Central memory CD4-positive, alpha-beta T cell (primary cell): ENCODE results near the gene TIMM13.
A peak's percentile ranks its signal among the peaks of the same experiment; 100 is the strongest.
"Not testable (repeated sequence)": the region's sequence is repeated elsewhere in the genome, so short reads cannot be mapped to it uniquely, and the experiment has no call there.

Source experiments
- DNase-seq: peaks from one replicate; pipeline ENCODE4 v3.0.0; 2022
- total RNA-seq, 3 experiments: gene quantifications; one replicate each; lab custom pipeline; 2026; lab: John Stamatoyannopoulos, UW

TIMM13 gene
- 11.6 to 98.7 (median 19.9) reads per million in 3 experiments for total RNA-seq

DNA sequence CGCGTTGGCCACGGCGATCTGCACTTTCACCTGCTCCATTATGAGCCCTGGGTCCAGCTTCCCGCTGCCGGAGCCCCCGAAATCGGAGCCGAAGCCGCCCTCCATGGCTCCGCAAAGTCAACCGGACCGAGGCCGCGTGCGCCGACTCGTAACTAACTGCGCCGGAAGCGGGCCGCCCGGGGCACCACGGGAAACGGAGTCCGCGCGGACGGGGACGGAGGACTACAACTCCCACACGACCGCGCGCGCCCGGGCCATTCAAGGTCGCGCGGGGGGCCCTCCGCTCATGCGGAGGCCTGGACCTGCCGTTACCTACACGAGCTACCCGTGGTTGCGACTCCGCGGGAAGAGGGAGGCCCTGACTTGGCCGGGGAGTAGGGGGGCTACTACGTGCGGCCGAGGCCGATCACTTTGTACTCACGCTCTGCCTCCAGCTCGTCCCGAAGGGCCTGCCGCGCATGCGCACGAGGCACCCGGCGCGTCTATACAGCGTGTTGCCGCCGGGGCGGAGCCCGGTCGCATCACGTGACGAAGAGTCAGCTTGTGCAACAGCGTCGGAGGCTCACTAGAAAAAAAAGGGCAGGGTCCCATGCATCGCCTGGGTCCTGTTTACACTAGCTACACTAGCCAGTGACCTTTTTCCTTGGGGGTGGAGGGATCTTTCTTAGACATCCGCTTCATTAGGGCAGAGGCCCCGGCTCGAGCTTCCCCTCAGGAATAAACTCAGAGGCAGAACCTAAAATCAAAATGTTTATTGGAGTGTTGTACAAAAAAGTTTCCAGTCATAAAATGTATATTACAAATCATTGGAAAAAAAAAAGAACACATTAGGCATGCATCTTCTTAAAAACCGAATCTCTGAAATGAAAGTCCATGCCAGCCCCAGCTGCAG is at the start of gene TIMM13:
TSS of gene TIMM13 (minus strand) at position 158 of the 892 bp plus-strand sequence. CDS start at position 105, 53 bp downstream.
- peak; percentile 97 for DNase-seq

DNA sequence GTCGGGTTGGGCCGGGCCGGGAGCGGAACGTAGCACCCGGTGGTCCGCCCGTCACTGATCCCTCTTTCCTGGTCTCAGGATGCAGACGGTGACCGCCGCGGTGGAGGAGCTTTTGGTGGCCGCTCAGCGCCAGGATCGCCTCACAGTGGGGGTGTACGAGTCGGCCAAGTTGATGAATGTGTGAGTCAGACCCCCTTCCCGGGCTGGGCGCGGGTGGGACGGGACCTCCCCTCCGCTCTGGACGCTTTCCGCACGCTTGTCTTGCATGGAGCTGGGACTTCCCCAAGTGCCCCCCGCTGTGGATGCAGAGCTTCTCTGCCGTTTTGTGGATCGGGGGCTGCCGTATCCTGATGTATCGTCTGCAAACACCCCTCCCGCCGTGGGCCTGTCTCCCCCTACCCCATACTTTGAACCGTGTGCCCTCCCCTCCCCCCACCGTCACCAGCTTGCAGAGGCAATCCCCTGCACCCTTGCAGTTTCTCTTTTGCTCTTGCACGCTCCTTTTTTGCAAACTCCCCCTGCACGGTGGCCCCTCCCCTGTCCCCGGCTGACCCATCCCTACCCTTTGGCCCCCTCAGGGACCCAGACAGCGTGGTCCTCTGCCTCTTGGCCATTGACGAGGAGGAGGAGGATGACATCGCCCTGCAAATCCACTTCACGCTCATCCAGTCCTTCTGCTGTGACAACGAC is 49.2 kb upstream of the TIMM13 start:
- DNase-seq: peak; percentile 62

DNA sequence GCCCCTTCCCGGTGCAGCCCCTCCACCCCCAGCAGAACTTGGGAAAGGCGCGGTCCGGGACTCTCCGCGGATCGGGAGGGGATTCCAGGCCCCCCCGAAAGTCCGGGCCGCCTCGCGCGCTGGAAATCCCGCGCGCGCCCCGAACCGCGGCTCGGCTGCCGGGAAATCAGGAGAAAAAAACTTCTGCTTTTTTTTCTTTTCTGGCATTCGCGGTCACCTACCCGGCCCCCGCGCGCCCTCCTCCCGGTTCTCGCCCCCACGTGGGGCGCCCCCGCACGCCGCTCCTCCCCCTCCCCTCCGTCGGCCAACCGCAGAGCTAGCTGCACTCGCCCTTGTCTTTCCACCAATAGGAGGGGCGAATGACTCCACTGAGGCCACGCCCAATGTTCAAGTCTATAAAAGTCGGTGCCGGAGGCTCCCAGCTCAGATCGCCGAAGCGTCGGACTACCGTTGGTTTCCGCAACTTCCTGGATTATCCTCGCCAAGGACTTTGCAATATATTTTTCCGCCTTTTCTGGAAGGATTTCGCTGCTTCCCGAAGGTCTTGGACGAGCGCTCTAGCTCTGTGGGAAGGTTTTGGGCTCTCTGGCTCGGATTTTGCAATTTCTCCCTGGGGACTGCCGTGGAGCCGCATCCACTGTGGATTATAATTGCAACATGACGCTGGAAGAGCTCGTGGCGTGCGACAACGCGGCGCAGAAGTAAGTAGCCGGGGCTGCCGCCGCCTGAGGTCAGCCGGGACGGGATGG is 48.5 kb upstream of the TIMM13 start, which contains the start of gene GADD45B:
TSS of gene GADD45B (plus strand) at position 426 of the 749 bp plus-strand sequence. CDS start at position 658, 232 bp downstream.
- peak; percentile 96 for DNase-seq

DNA sequence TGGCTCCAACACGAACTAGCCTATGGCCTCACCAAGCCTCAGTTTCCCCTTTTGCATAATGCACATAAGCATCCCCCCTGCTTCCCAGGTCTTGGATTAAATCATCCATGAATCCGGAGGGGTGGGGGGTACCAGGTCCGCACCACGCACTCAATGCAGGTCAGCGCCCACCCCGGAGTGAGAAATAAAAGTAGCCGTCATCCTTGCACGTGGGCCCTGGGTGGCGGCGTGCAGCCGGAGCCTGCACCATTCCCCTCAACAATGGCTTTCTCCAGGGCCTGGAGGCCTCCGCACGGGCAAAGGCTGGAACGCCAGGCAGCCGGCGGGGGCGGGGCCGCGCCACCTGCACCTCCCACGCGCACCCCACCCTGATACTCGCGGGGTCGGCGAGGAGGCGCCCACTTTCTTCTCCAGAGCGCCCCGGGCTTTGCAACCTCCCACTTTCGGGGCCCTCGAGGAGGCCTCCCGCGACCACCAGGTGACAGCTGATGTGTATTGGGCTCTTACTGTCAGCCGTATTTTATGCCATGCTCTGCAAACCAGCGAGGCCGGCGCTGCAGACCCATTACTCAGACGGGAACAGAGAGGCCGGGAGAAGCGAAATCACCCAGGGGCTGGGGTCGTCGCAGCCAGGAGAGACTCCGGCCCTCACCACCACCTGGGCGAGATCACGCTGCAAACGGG is 47.8 kb upstream of the TIMM13 start:
- peak; percentile 59 for DNase-seq

DNA sequence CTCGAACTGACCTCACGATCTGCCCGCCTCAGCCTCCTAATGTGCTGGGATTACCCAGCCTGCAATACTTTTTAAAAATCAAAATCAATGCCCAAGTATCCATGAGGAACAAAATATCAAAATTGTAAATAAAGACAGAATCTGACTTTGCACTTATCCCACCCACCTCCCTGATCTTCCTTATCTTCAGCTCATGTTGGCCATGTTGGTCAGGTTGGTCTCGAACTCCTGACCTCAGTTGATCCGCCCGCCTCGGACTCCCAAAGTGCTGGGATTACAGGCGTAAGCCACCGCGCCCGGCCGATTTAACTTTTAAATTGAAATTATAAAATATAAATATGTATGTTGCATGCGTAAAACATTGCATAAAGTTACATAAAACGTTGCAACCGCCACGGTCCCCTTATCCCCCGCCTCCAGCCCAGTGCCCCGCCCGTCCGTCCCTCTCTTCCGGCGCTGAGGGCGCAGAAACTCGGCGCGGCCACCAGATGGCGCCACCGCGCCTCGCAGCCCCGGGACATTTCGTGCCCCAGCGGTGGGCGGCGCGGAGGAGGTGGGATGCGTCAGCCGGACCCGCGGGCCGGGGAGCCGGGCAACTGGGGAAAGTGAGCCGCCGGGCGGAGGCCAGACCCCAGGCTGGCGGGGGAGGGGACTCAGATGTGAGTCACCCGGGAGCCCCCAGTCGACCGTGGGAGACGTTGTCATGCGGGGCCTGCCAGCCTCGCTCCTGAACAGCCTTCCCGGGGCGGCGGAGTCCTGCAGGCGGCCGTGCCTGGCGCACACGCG is 47.0 kb upstream of the TIMM13 start:
- peak; percentile 82 for DNase-seq

DNA sequence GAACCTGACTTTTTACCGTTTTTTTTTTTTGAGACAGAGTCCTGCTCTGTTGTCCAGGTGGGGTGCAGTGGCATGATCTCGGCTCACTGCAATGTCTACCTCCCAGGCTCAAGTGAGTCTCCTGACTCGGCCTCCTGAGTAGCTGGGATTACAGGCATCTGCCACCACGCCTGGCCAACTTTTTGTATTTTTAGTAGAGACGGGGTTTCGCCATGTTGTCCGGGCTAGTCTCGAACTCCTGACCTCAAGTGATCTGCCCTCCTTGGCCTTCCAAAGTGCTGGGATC is 42.5 kb upstream of the TIMM13 start:
- not testable (repeated sequence) for DNase-seq

DNA sequence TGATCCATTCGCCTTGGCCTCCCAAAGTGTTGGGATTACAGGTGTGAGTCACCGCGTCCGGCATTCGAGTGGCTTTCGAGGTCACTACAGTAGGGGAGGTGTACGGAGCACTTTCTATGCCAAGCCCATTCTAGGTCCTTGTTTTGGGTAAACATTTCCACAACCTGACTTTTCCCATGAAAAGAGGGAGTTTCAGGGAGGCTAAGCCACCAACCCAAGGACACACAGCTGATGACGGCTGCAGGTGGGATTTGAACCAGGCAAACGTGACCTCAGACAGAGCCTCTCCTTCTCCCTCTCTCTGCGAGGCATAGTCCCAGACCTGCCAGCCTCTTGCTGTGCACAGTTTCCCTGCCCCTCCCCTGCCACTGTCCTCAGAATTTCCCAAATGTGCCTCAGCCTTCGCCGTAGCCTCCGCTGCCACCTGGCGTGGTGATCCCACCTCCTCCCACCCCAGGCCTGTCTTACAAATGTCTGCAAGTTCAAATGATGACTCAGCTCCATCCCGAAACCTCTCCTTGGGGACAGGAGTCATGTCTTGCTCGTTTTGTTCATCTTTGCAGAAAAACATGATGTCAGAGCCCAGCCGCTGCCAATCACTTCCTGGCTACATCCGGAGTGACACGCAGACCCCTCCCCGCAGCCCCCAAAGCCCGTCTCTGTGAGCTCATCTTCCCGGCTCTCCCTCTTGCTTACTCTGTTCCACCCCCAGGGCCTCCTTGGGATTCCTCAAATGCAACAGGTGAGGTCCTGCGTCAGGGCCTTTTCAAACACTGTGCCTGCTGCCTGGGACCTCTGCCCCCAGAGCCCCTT is 41.9 kb upstream of the TIMM13 start:
- DNase-seq: no peak

DNA sequence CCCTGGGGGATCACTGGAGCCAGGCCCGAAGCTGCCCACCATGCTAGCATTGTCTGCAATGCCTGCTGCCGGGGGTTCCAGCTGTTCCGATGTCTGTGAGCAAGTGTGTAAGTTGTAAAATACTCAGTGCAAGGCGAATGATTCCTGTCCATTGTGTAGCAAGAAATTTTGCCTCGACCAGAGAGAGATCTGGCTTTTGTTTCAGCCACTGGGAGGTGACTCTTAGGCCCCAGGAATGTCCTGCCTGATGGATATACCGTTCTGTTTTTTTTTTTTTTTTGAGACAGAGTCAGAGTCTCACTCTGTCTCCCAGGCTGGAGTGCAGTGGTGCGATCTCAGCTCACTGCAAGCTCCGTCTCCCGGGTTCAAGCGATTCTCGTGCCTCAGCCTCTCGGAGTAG is 41.2 kb upstream of the TIMM13 start:
- no peak for DNase-seq

DNA sequence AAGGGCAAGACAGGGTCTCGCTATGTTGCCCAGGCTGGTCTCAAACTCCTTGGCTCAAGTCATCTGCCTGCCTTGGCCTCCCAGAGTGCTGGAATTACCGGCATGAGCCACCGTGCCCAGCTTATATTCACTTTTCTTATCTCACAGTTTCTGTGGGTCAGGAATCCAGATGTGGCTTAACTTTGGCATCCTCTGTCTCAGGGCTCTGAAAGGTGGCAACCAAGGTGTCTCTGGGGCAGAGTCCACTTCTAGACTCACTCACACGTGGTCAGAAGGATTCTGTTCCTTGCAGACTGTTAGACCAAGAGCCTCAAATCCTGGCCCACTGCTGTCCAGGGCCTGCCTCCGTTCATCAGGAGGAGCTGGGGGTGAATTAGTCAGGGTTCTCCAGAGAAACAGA is 37.0 kb upstream of the TIMM13 start:
- no peak for DNase-seq

DNA sequence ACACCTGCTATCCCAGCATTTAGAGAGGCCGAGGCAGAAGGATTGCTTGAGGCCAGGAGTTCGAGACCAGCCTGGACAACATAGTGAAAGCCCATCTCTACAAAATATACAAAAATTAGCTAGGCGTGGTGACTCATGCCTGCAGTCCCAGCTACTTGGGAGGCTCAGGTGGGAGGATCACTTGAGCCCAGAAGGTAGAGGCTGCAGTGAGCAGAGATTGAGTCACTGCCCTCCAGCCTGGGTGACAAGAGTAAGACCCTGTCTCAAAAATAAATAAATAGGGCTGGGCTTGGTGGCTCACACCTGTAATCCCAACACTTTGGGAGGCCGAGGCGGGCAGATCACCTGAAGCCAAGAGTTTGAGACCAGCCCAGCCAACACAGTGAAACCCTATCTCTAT is 36.3 kb upstream of the TIMM13 start:
- not testable (repeated sequence) for DNase-seq

DNA sequence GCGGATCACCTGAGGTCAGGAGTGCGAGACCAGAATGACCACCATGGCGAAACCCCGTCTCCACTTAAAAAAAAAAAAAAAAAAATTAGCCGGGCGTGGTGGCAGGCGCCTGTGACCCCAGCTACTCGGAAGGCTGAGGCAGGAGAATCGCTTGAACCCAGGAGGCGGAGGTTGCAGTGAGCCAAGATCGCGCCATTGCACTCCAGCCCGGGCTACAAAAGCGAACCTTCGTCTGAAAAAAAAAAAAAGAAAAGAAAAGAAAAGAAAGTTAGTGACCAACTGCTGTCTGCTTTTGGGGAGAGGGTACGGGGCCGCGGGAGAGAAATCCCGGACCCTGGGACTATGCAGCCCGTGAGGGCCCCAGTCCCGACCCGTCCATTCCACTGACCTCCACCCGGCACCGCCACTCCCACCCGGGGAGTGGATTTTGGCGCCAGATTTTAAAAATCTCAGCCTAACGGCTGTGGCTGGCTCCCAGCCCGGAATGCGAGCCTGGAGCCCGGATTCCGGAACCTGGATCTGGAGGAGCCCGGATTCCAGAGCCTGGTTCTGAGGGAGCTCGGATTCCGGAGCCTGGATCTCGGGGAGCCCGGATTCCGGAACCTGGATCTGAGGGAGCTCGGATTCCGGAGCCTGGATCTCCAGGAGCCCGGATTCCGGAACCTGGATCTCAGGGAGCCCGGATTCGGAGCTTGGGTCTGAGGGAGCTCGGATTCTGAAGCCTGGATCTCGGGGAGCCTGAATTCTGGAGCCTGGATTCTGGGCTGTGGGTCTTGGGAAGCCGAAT is 35.4 kb upstream of the TIMM13 start:
- no peak for DNase-seq

DNA sequence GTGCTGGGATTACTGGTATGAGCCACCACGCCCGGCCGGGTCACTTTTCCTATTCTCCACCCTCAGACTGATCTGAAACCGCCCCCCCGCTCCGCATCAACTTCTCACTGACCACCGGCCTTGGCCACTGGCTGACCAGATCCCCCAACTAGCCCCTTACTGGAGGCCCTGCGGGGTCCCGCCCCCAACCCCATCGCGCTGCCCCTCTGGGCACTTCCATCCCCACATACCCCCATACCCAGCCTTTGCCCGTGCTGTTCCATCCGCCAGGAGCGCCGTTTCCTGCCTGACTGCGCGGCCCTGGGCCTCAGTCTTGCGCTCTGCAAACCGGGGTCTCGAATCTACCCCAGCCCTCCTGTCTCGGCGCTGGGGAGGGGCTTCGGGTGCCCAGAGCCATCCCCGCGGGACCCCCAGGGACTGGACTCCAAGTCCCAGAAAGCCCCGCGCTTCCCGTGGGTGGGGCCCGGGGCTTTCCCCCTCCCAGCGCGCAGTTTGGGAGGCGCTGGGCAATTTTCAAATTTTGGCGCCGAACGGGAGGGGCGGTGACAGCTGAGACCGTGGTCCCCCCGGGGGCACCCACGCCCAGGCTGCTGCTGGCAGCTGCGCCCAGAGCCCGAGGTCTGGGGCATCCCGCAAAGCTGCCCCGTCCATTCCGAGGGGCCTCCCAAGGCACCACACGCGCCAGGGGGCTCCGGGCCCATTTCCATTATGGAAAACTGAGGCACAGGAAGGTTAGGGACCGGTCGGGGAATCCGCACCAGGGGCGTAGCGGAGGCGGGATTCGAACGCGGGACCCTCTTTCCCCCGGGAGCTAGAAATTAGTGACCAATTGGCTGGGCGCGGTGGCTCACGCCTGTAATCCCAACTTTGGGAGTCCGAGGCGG is 34.6 kb upstream of the TIMM13 start:
- peak; percentile 25 for DNase-seq

DNA sequence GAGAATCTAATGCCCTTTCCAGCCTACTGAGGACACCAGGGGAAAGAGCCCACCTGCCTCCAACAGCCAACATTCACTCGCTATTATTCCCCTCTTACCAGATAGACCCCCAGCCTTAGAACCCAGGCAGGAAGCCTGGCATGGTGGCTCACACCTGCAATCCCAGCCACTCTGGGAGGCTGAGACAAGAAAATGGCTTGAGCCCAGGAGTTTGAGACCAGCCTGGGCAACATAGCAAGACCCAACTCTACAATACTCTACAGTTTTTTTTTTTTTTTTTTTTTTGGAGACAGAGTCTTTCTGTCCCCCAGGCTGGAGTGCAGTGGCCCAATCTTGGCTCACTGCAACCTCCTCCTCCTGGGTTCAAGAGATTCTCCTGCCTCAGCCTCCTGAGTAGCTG is 32.9 kb upstream of the TIMM13 start:
- DNase-seq: no peak

DNA sequence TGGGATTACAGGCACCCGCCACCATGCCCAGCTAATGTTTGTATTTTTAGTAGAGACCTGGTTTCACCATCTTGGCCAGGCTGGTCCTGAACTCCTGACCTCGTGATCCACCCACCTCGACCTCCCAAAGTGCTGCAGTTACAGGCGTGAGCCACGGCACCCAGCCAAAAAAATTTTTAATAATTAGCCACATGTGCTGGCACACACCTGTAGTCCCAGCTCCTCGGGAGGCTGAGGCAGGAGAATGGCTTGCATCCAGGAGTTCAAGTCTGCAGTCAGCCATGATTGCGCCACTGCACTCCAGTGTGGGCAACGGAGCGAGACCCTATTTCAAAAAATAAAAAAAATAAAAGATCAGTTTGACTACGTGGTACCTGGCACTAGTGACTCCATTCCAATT is 31.4 kb upstream of the TIMM13 start:
- not testable (repeated sequence) for DNase-seq

DNA sequence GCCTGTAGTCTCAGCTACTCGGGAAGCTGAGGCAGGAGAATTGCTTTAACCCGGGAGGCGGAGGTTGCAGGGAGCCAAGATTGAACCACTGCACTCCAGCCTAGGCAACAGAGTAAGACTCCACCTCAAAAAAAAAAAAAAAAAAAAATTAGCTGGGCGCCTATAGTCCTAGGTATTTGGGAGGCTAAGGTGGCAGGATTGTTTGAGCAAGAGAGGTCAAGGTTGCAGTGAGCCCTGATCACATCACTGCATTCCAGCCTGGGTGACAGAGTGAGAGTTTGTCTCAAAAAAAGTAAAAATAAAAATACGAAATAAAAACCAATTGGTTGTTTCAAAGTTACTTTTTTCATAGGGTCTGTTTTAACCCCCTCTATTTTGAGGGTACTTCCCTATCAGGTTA is 30.7 kb upstream of the TIMM13 start:
- DNase-seq: no peak

DNA sequence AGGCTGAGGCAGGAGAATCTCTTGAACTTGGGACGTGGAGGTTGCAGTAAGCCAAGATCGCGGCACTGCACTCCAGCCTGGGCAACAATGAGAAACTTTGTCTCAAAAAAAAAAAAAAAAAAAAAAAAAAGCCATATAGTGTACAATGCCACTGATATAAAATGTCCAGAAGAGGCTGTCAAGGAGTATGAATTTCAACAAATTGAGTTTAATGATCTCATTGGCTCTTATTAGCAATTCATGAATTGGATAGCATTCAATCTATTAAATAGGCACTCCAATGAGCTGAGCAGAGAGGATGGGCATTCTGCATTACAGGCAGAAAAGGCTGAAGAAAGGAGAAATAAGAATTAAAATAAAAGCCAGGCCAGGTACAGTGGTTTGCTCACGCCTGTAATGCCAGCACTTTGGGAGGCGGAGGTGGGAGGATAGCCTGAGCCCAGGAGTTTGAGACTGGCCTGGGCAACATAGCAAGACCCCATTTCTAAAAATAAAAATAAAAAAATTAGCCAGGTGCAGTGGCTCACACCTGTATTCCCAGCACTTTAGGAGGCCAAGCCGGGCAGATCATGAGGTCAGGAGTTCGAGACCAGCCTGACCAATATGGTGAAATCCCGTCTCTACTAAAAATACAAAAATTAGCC is 30.1 kb upstream of the TIMM13 start:
- DNase-seq: no peak

DNA sequence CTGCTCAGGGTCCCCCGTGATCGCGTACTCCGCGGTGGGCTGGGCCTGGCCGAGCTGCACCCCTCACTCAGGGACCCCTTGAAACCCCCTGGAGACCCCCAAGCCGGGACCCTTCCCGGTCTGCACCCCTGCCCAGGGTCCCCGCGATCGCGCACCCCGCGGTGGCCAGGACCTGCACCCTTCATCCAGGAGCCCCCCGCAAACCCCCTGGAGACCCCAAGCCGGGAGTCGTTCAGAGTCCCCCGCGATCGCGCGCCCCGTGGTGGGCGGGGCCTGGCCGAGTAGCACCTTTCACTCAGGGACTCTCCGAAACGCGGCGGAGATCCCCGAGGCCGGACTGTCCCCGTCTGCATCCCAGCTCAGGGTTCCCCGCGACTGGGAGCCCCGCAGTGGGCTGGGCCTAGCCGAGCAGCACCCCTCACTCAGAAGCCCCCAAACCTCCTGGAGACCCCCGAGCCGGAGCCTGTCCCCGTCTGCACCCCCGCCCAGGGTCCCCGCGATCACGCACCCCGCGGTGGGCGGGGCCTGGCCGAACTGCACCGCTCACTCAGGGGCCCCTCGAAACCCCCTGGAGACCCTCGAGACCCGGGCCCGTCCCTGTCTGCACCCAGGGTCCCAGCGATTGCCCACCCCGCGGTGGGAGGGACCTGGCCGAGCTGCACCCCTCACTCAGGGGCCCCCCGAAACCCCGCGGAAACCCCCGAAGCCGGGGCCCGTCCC is 28.6 kb upstream of the TIMM13 start:
- DNase-seq: peak; percentile 45
